Measurements from ENCODE around the gene OSBP2.
A peak's percentile ranks its signal among the peaks of the same experiment; 100 is the strongest.

Gene OSBP2

DNA sequence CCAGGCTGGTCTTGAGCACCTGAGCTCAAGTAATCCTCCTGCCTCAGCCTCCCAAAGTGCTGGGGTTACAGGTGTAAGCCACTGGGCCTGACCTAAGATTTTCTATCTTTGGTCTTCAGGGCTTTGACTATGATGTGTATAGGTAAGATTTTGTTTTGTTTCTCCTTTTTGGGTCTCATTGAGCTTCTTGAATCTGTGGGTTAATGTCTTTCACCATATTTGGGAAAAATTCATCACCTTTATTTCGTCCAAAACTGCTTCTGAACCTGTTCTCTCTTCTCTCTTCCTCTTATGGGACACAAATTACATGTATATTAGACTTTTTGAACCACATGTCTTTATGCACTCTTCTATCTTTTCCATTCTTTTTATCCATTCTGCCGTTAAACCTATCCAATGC lies 100.4 kb downstream of the OSBP2 start:
- no peak overlapping the region for H3K4me3 ChIP-seq (replicated peaks; ENCODE audit: low read depth, low read length)
- TF ChIP-seq, protein P1, sequence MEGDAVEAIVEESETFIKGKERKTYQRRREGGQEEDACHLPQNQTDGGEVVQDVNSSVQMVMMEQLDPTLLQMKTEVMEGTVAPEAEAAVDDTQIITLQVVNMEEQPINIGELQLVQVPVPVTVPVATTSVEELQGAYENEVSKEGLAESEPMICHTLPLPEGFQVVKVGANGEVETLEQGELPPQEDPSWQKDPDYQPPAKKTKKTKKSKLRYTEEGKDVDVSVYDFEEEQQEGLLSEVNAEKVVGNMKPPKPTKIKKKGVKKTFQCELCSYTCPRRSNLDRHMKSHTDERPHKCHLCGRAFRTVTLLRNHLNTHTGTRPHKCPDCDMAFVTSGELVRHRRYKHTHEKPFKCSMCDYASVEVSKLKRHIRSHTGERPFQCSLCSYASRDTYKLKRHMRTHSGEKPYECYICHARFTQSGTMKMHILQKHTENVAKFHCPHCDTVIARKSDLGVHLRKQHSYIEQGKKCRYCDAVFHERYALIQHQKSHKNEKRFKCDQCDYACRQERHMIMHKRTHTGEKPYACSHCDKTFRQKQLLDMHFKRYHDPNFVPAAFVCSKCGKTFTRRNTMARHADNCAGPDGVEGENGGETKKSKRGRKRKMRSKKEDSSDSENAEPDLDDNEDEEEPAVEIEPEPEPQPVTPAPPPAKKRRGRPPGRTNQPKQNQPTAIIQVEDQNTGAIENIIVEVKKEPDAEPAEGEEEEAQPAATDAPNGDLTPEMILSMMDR (IDR thresholded peaks at IDR 0.05; ENCODE audit: low read depth, low read length, missing control alignments): no peak
- DNase-seq (ENCODE audit: extremely low read depth, low read depth): no peak

DNA sequence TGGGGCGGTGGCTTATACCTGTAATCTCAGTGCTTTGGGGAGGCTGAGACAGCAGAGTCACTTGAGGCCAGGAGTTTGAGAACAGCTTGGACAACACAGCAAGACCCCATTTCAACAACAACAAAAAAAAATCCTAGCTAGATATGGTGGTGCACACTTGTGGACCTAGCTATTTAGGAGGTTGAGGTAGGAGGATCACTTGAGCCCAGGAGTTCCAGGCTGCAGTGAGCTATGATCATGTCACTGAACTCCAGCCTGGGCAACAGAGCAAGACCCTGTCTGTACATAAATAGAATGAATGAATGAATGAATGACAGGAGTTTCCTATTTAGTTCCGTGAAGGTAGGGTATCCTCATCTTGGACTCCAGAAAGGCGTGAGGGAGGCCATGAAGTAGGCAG lies 107.0 kb downstream of the OSBP2 start:
- TF ChIP-seq, protein P1 (IDR thresholded peaks at IDR 0.05; ENCODE audit: low read depth, low read length, missing control alignments): no peak
- H3K4me3 ChIP-seq (replicated peaks; ENCODE audit: low read depth, low read length): no peak overlapping the region
- no peak for DNase-seq (ENCODE audit: extremely low read depth, low read depth)

DNA sequence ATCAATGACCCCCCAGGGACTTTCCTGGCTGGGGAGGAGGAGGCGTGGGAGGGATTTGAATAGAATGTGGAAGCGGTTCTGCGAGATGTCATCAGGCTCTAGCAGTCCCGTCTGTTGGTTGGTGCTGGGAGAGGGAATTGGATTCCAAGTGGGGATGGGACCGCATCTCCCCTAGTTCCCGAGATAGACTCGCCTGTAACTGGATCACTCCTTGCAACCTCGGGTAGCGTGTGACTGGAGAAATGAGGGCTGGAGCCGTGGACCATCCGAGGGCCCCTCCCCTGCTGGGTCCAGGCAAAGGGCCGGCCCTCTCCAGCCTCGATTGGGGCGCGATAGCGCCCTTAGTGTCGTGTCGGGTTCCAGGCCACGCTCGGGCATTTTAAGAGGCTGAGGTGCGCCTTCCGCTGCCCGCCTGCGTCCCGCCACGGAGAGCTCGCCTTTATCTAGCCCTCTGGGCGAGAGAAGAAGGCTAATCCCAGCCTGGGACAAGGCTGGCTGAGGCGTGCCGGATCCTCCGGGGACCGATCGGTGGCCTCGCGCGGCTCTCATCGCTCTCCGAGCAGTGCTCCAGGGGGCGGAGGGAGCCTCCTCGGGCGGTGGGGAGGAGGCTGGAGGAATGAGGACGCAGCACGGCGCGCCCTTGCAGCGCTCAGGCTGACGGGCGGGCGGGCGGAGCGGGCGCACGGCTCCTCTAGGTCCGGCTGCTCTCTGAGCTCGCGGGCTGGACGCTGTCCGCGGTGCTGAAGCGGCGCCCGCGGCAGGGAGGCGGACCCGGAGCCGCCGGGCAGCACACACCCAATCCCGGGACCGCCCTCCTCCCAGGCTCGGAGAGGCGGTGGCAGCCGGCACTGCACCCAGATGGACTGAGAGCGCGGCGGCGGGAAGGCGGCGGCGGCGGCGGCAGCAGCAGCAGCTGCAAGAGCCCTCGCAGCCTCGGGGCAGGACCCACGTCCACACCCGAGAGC lies 107.8 kb downstream of the OSBP2 start:
- TF ChIP-seq, protein P1 (IDR thresholded peaks at IDR 0.05; ENCODE audit: low read depth, low read length, missing control alignments): no peak
- H3K4me3 ChIP-seq (replicated peaks; ENCODE audit: low read depth, low read length): no peak overlapping the region
- DNase-seq (ENCODE audit: extremely low read depth, low read depth): peak; percentile 27

DNA sequence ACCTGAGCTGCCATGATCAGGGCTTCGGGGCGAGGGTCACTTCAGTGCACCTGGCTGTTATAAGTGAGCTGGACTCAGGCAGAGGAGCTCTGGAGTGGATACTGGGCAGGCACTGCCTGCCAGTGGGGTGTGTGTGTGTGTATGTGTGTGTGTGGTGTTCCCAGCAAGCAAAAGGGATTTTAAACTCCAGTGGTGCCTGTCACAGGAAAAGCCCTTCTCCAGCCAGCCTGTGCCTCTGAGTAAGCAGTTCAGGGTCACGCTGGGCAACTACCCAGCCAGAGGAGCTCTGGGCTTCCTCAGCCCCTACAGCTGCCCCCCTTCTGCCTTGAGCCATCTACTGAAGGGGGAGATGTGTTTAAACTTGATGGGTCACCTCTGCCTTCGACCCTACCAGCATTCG lies 109.0 kb downstream of the OSBP2 start:
- no peak overlapping the region for H3K4me3 ChIP-seq (replicated peaks; ENCODE audit: low read depth, low read length)

DNA sequence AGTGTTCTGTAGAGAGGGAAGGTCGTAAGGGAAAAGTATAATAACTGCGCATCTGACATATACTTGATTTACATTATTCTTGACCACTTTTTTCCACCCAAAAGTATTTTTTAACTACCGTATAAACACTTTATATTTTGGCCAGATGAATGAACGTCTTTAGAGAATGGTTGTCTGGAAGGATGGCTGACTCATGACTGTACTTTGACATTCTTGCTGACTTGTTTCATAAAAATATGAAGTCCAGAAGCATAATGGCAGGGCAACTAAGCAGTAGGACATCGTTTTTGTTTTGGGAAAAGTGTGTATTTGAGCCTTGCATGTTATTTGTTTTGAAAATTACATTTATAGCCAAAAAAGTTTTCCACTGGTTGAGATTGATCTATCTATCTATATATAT lies 110.0 kb downstream of the OSBP2 start:
- DNase-seq (ENCODE audit: extremely low read depth, low read depth): no peak
- TF ChIP-seq, protein P1 (IDR thresholded peaks at IDR 0.05; ENCODE audit: low read depth, low read length, missing control alignments): no peak
- H3K4me3 ChIP-seq (replicated peaks; ENCODE audit: low read depth, low read length): no peak overlapping the region

More for the DNA sequence above, 109.0 kb downstream of the OSBP2 start:
- DNase-seq (ENCODE audit: extremely low read depth, low read depth): no peak
- TF ChIP-seq, protein P1 (IDR thresholded peaks at IDR 0.05; ENCODE audit: low read depth, low read length, missing control alignments): no peak

DNA sequence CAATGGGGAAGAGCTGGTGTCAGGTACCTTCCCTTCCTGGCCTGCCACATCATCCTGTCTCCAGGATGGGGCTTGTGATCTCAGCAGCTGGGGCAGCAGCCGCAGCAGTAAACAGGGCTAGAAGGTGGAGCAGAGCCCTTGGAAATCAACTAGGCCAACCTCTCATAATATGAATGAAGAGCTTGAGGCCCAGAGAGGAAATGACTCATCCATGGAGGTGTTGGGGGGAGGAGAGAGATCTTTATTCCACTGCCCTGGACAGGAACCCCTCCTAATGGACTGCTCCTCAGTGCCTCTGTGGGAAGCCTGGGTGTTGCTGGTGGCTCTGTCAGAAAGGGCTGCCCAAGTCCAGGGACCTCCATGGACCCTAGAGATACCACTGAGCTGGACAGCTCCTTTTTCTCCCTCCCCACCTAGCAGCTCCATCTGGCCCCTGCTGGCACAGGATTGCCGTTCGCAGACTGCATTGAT lies 111.8 kb downstream of the OSBP2 start:
- TF ChIP-seq, protein P1 (IDR thresholded peaks at IDR 0.05; ENCODE audit: low read depth, low read length, missing control alignments): no peak
- H3K4me3 ChIP-seq (replicated peaks; ENCODE audit: low read depth, low read length): no peak overlapping the region
- peak; percentile 40 for DNase-seq (ENCODE audit: extremely low read depth, low read depth)

Measured in HFF-Myc (cell line).